H1 (cell line): Measurements from ENCODE around the gene CAMTA1. TPM values are rescaled to one million over a fixed set of nuclear protein-coding genes. Genes with fewer than 3 reads are reported as not detected.

ENCODE experiments used
- CTCF ChIA-PET: fragments of 300-600 bp; sonication (Branson Sonifier 250); formaldehyde crosslinking; loops from one replicate; lab custom pipeline; 2021; ENCODE audit not compliant: partially characterized antibody; lab: Charles Lee
- POLR2A ChIA-PET: fragments of 300-600 bp; sonication (Branson Sonifier 250); formaldehyde crosslinking; loops from one replicate; lab custom pipeline; 2021; ENCODE audit warnings: inconsistent platforms; ENCODE audit not compliant: partially characterized antibody; lab: Charles Lee
- DNase-seq, 2 experiments: peaks; one replicate each; pipeline versions ENCODE4 v3.0.0 to v3.0.0-alpha.2; 2010 to 2022; ENCODE audit warnings: low spot score in 2 of 2, low read depth in 1 of 2, mixed read lengths in 1 of 2
- FAIRE-seq: peaks from 2 replicates; lab custom pipeline; 2011; peaks lifted over from hg19 to GRCh38; lab: Jason Lieb, UNC
- H2AFZ ChIP-seq: 2 replicates; pipeline ENCODE4 v1.8.1; 2012; ENCODE audit warnings: low read length, inconsistent platforms
- H2AK5ac ChIP-seq: 2 replicates; pipeline ENCODE4 v1.6.1; 2013; ENCODE audit warnings: low read depth, low read length
- H2BK120ac ChIP-seq: replicated peaks from 2 replicates; pipeline ENCODE3; 2013; ENCODE audit warnings: low read depth, low read length, inconsistent platforms
- H2BK12ac ChIP-seq: 2 replicates; pipeline ENCODE4 v1.6.1; 2013; ENCODE audit warnings: low read depth, low read length
- H2BK15ac ChIP-seq: 2 replicates; pipeline ENCODE4 v1.6.1; 2013; ENCODE audit warnings: low read length
- H2BK20ac ChIP-seq: 2 replicates; pipeline ENCODE4 v1.6.1; 2013; ENCODE audit warnings: low read length
- H2BK5ac ChIP-seq: 2 replicates; pipeline ENCODE4 v1.6.1; 2013; ENCODE audit warnings: low read depth, low read length
- H3K14ac ChIP-seq: 2 replicates; pipeline ENCODE4 v1.6.1; 2013; ENCODE audit warnings: inconsistent platforms; ENCODE audit not compliant: insufficient read length
- H3K18ac ChIP-seq: 2 replicates; pipeline ENCODE4 v1.6.1; 2013; ENCODE audit warnings: low read length; ENCODE audit errors: extremely low read depth
- H3K23ac ChIP-seq: 2 replicates; pipeline ENCODE4 v1.6.1; 2013; ENCODE audit warnings: inconsistent platforms; ENCODE audit not compliant: insufficient read length
- H3K23me2 ChIP-seq: 2 replicates; pipeline ENCODE4 v1.6.1; 2013; ENCODE audit warnings: low read depth, low read length
- H3K27ac ChIP-seq: 2 replicates; pipeline ENCODE4 v1.6.1; 2011; ENCODE audit warnings: low read depth, low read length, inconsistent platforms
- H3K27me3 ChIP-seq, 4 experiments: replicated peaks in 1 of 4; 1 replicate in 1 of 4; 2 replicates in 3 of 4; pipeline versions ENCODE4 v1.6.1 to v1.8.1; 2011 to 2013; ENCODE audit warnings: low read length in 3 of 4, mild to moderate bottlenecking in 3 of 4, inconsistent platforms in 2 of 4, mixed read lengths in 2 of 4, moderate library complexity in 1 of 4; ENCODE audit not compliant: control insufficient read depth in 3 of 4, insufficient read depth in 3 of 4; ENCODE audit errors: extremely low read depth in 1 of 4
- H3K36me3 ChIP-seq, 4 experiments: 2 replicates each; pipeline versions ENCODE4 v1.6.1 to v1.8.1; 2011 to 2013; ENCODE audit warnings: mild to moderate bottlenecking in 4 of 4, low read length in 3 of 4, moderate library complexity in 2 of 4, control low read depth in 1 of 4, inconsistent platforms in 1 of 4; ENCODE audit not compliant: insufficient read depth in 4 of 4, control insufficient read depth in 2 of 4
- H3K4ac ChIP-seq: replicated peaks from 2 replicates; pipeline ENCODE3; 2013; ENCODE audit warnings: low read length, low read depth, mixed read lengths, inconsistent platforms; ENCODE audit not compliant: insufficient read length
- H3K4me1 ChIP-seq, 4 experiments: replicated peaks in 1 of 4; 1 replicate in 1 of 4; 2 replicates in 3 of 4; pipeline versions ENCODE4 v1.6.1 to v1.8.1; 2011 to 2013; ENCODE audit warnings: low read length in 3 of 4, inconsistent platforms in 2 of 4, mixed read lengths in 1 of 4; ENCODE audit not compliant: insufficient read depth in 4 of 4, control insufficient read depth in 3 of 4
- H3K4me2 ChIP-seq, 2 experiments: 2 replicates each; pipeline versions ENCODE4 v1.6.1 to v1.8.1; 2011 to 2013; ENCODE audit warnings: low read depth in 2 of 2, low read length in 2 of 2, control low read depth in 1 of 2, inconsistent platforms in 1 of 2, mild to moderate bottlenecking in 1 of 2; ENCODE audit not compliant: insufficient read depth in 1 of 2
- H3K4me3 ChIP-seq, 4 experiments: fragments of 200-600, 300-600 bp in 1 of 4; sonication (generic), shearing (Covaris generic), sonication (Bioruptor Twin) in 1 of 4; 2 replicates each; pipeline versions ENCODE4 v1.5.1 to v1.8.1; 2011 to 2016; ENCODE audit warnings: low read length in 4 of 4, low read depth in 3 of 4, control low read depth in 2 of 4, inconsistent platforms in 2 of 4, mild to moderate bottlenecking in 2 of 4, mixed read lengths in 1 of 4, moderate library complexity in 1 of 4; ENCODE audit not compliant: insufficient read depth in 2 of 4; ENCODE audit errors: extremely low read depth in 1 of 4
- H3K56ac ChIP-seq: replicated peaks from 2 replicates; pipeline ENCODE3; 2013; ENCODE audit warnings: low read depth, mild to moderate bottlenecking, mixed read lengths, low read length, inconsistent platforms; ENCODE audit not compliant: insufficient read length
- H3K79me1 ChIP-seq: 2 replicates; pipeline ENCODE4 v1.6.1; 2013; ENCODE audit warnings: low read depth, low read length, control low read depth
- H3K79me2 ChIP-seq, 2 experiments: 2 replicates each; pipeline versions ENCODE4 v1.6.1 to v1.8.1; 2012 to 2013; ENCODE audit warnings: low read length in 2 of 2, mild to moderate bottlenecking in 2 of 2, inconsistent platforms in 1 of 2; ENCODE audit not compliant: insufficient read depth in 2 of 2, control insufficient read depth in 1 of 2
- H3K9ac ChIP-seq, 4 experiments: replicated peaks in 1 of 4; 1 replicate in 1 of 4; 2 replicates in 3 of 4; pipeline versions ENCODE4 v1.6.1 to v1.8.1; 2011 to 2013; ENCODE audit warnings: low read depth in 3 of 4, low read length in 3 of 4, control low read depth in 2 of 4, mild to moderate bottlenecking in 2 of 4, moderate library complexity in 2 of 4, inconsistent platforms in 1 of 4; ENCODE audit errors: extremely low read depth in 1 of 4
- H3K9me3 ChIP-seq, 2 experiments: 2 replicates each; pipeline versions ENCODE4 v1.6.1 to v1.8.1; 2012 to 2013; ENCODE audit warnings: mild to moderate bottlenecking in 2 of 2, moderate library complexity in 2 of 2, control low read depth in 1 of 2, inconsistent platforms in 1 of 2, low read depth in 1 of 2, low read length in 1 of 2, mixed read lengths in 1 of 2; ENCODE audit not compliant: insufficient read depth in 2 of 2
- H4K20me1 ChIP-seq, 2 experiments: replicated peaks in 1 of 2; 2 replicates each; pipeline versions ENCODE3 to v1.8.1; 2011 to 2013; ENCODE audit warnings: inconsistent platforms in 2 of 2, low read length in 2 of 2, mild to moderate bottlenecking in 1 of 2; ENCODE audit not compliant: insufficient read depth in 2 of 2, control insufficient read depth in 1 of 2
- H4K5ac ChIP-seq: 2 replicates; pipeline ENCODE4 v1.6.1; 2013; ENCODE audit warnings: low read length, low read depth, mixed read lengths, inconsistent platforms; ENCODE audit not compliant: insufficient read length
- H4K8ac ChIP-seq: 2 replicates; pipeline ENCODE4 v1.8.0; 2013; ENCODE audit warnings: mild to moderate bottlenecking, moderate library complexity, low read length, inconsistent platforms; ENCODE audit not compliant: insufficient read depth; ENCODE audit errors: extremely low read depth
- H4K91ac ChIP-seq: replicated peaks from 2 replicates; pipeline ENCODE3; 2013; ENCODE audit warnings: low read length, mixed read lengths, inconsistent platforms; ENCODE audit not compliant: insufficient read length
- WGBS, 2 experiments: shearing (Covaris generic) in 1 of 2; methylation state at CpG; one replicate each; pipeline versions ENCODE4 v1.1.6 to v1.1.7; 2013 to 2015; ENCODE audit warnings: low lambda C conversion rate in 2 of 2, mixed read lengths in 2 of 2, inconsistent platforms in 1 of 2, low coverage in 1 of 2, missing lambda C conversion rate in 1 of 2; ENCODE audit not compliant: insufficient replicate concordance in 2 of 2, insufficient coverage in 1 of 2, insufficient read length in 1 of 2; ENCODE audit errors: extremely low coverage in 1 of 2, missing lambda C conversion rate in 1 of 2; 5-methylcytosine and 5-hydroxymethylcytosine counted together
- polyA plus RNA-seq, 7 experiments: library from polyadenylated mRNA; depleted of rRNA in 3 of 7; stranded (reverse) in 5 of 7; unstranded in 2 of 7; fragments of >200 nt in 5 of 7; fragments of 200-250 nt in 2 of 7; gene quantifications; 1 replicate in 5 of 7; 2 replicates in 1 of 7; 4 replicates in 1 of 7; pipeline versions ENCODE4 v1.2.1 to v1.2.3, GENCODE V29; 2011 to 2013; ENCODE audit warnings: missing spikeins in 2 of 7, mixed read lengths in 2 of 7
- total RNA-seq: library from RNA; stranded (reverse); fragmentation: NEBNext Ultra II Directional; extraction: Animal tissue kit (Norgen Biotek cat#: 25700); gene quantifications from 2 replicates; pipeline ENCODE4 v1.2.1, GENCODE V29; 2021

The CAMTA1 gene
- total and polyA plus RNA-seq, 2 of the 8 experiments (the other 6 are each of a cell fraction or from before 2014, with no cell fraction given) = 65.0 to 119 TPM

GRCh38 chr1:7733276-7733675 lies 948.0 kb downstream of the CAMTA1 start:
- Histone ChIP-seq H3K23ac (no peak overlapping the region), H2BK5ac (no peak overlapping the region), H2BK20ac (no peak overlapping the region), H4K5ac (no peak overlapping the region), H3K79me1 (no peaks in the 10 kb centered on the region), H2BK15ac (no peak overlapping the region), H4K20me1 (peaks cover 0 to 2% of the 10 kb centered on the region in 2 experiments), H3K36me3 (peaks cover 0 to 4% (median 1%) of the 10 kb centered on the region in 4 experiments; a peak in 3 of 8 replicates), H4K91ac (no peak overlapping the region), H3K18ac (no peak overlapping the region), H2BK12ac (no peak overlapping the region), H3K9ac (no peak overlapping the region), H3K14ac (no peak overlapping the region), H3K4me2 (no peak overlapping the region), H3K27ac (no peak overlapping the region), H3K27me3 (no peaks in the 10 kb centered on the region), H3K4me1 (0 out of 7 replicates have a peak, but pooled peaks cover 0 to 2% (median 0%) of the 10 kb centered on the region in 4 experiments), H3K56ac (no peak overlapping the region), H3K4me3 (no peak overlapping the region), H3K79me2 (no peaks in the 10 kb centered on the region), H3K4ac (no peak overlapping the region), H3K23me2 (no peaks in the 10 kb centered on the region), H3K9me3 (no peaks in the 10 kb centered on the region), H2AK5ac (no peak overlapping the region), H2BK120ac (no peak overlapping the region), H4K8ac (no peak overlapping the region), H2AFZ (no peak overlapping the region)
- POLR2A ChIA-PET = no interaction called here
- WGBS, 2 experiments = 82% methylated on average over 2 of the region's 2 CpGs; no CpG with 5 or more reads in 1 of the 2 experiments
- CTCF ChIA-PET = interaction anchor here (2.3 kb wide), 1 partner anchor 19 kb away, joined by 6 read pairs; no protein-coding TSS in a partner anchor
- FAIRE-seq (no peak), DNase-seq (no peak)
